ENCODE results near the gene ASB5.

The ASB5 gene

GRCh38 chr4:176277162-176277904 is 8.3 kb upstream of the ASB5 start:
- peak; percentile 30 for DNase-seq

GRCh38 chr4:176276710-176277109 is 7.7 kb upstream of the ASB5 start:
- no peak for DNase-seq

GRCh38 chr4:176274441-176274840 is 5.4 kb upstream of the ASB5 start:
- DNase-seq: no peak

GRCh38 chr4:176273736-176274135 is 4.7 kb upstream of the ASB5 start:
- no peak for DNase-seq

GRCh38 chr4:176272799-176273198 is 3.8 kb upstream of the ASB5 start:
- DNase-seq: no peak

- DNase-seq: no peak
Observed at GRCh38 chr4:176271749-176272148, 2.7 kb upstream of the ASB5 start.

- no peak for DNase-seq
Observed at GRCh38 chr4:176270669-176271068, 1.6 kb upstream of the ASB5 start.

GRCh38 chr4:176266026-176266425 is 3.0 kb downstream of the ASB5 start:
- DNase-seq: no peak

- no peak for DNase-seq
Observed at GRCh38 chr4:176262243-176262642, 6.8 kb downstream of the ASB5 start.

GRCh38 chr4:176261481-176261880 is 7.5 kb downstream of the ASB5 start:
- DNase-seq: no peak

GRCh38 chr4:176261018-176261417 is 8.0 kb downstream of the ASB5 start:
- DNase-seq: no peak

- no peak for DNase-seq
Observed at GRCh38 chr4:176259330-176260090, 9.5 kb downstream of the ASB5 start.

GRCh38 chr4:176258135-176258534 is 10.9 kb downstream of the ASB5 start:
- DNase-seq: no peak

GRCh38 chr4:176256921-176257320 is 12.1 kb downstream of the ASB5 start:
- no peak for DNase-seq

- no peak for DNase-seq
Observed at GRCh38 chr4:176242764-176243347, 26.2 kb downstream of the ASB5 start.

GRCh38 chr4:176241703-176242102 is 27.3 kb downstream of the ASB5 start:
- no peak for DNase-seq

GRCh38 chr4:176238826-176239225 is 30.2 kb downstream of the ASB5 start:
- DNase-seq: no peak

GRCh38 chr4:176238157-176238610 is 30.8 kb downstream of the ASB5 start:
- DNase-seq: no peak

GRCh38 chr4:176236946-176237345 is 32.1 kb downstream of the ASB5 start:
- no peak for DNase-seq

- no peak for DNase-seq
Observed at GRCh38 chr4:176230836-176231235, 38.2 kb downstream of the ASB5 start.

- no peak for DNase-seq
Observed at GRCh38 chr4:176229645-176230044, 39.4 kb downstream of the ASB5 start.

GRCh38 chr4:176226736-176227135 is 42.3 kb downstream of the ASB5 start:
- DNase-seq: no peak

GRCh38 chr4:176223561-176223960 is 45.5 kb downstream of the ASB5 start:
- DNase-seq: no peak

GRCh38 chr4:176222149-176222548 is 46.9 kb downstream of the ASB5 start:
- DNase-seq: no peak
